Measurements from ENCODE around the gene RUVBL1.

DNA sequence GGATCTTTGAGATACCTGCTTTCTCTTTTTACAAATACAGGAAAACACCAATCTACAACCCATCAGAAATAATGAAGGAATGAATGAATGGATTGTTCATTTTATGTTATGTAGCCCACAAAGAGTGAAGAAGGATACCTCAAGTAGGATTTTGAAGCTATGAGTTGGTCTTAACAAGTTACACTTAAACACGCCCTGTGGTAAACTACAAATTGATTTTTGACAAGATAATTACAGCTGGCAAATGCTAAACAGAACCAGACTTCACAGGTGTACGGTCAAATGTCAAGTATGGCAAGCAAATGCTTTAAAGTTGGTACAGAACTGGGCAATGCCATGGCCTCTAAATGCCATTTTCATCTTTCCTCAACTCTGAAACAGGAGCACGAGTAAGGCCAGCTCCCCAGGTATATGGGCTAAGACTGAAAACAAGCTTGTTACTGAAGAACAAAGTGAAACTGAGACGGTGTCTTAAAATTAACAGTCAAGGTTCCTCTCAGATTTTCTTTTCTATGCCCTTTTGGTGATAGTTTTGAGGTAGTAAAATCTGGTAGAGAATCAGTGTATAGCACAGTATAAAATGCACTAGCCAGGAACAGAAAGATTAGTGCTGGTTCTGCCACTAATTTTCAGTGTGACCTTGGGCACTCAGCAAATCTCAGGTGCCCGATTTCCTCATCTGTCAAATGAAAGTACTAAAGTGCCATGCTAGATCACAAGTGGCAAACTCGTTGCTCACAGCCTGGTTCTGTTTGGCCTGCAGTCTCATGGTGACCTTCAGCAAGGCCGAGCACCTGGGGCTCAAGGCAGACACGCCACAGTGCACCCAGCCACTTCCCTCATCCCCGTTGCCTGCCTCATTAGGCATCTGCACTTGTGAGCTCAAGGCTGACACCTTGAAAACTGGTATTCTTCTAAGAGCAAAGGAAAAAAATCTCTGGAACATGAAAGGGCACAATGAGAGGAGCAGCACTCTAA lies 9.5 kb downstream of the RUVBL1 start:
- TF ChIP-seq, protein P1, sequence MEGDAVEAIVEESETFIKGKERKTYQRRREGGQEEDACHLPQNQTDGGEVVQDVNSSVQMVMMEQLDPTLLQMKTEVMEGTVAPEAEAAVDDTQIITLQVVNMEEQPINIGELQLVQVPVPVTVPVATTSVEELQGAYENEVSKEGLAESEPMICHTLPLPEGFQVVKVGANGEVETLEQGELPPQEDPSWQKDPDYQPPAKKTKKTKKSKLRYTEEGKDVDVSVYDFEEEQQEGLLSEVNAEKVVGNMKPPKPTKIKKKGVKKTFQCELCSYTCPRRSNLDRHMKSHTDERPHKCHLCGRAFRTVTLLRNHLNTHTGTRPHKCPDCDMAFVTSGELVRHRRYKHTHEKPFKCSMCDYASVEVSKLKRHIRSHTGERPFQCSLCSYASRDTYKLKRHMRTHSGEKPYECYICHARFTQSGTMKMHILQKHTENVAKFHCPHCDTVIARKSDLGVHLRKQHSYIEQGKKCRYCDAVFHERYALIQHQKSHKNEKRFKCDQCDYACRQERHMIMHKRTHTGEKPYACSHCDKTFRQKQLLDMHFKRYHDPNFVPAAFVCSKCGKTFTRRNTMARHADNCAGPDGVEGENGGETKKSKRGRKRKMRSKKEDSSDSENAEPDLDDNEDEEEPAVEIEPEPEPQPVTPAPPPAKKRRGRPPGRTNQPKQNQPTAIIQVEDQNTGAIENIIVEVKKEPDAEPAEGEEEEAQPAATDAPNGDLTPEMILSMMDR (conservative IDR thresholded peaks at IDR 0.05 in 1 of 2, IDR thresholded peaks at IDR 0.05 in 1 of 2; ENCODE audit: extremely low read depth in 1 of 2, insufficient read depth in 1 of 2, low read depth in 1 of 2, low read length in 2 of 2), result no peak
- no peak for TF ChIP-seq EZH2 (IDR thresholded peaks at IDR 0.05; ENCODE audit: borderline replicate concordance, low read length)
